ENCODE data around the gene SIN3B.

The SIN3B gene

GRCh38 chr19:16831531-16831930 lies 2.3 kb downstream of the SIN3B start:
- H3K9ac ChIP-seq, result no peak overlapping the region; a peak in 1 of 22 replicates
- no peak overlapping the region for H3K27ac ChIP-seq
- peaks cover 1 to 48% (median 12%) of the 10 kb centered on the region in 11 experiments; a peak in 14 of 22 replicates for H4K20me1 ChIP-seq
- peaks cover 0 to 5% (median 0%) of the 10 kb centered on the region in 11 experiments; a peak in 2 of 22 replicates for H3K9me3 ChIP-seq (replicated peaks in 1 of 11)
- H3K27me3 ChIP-seq, result no peaks in the 10 kb centered on the region
- peaks cover 56 to 68% (median 62%) of the 10 kb centered on the region in 10 experiments for H3K4me1 ChIP-seq
- H3K4me3 ChIP-seq, result no peak overlapping the region
- 0 out of 22 replicates have a peak overlapping the region, but pooled peaks of 3 of the 11 experiments have one; percentile 93 to 98 (median 98) for H3K4me2 ChIP-seq
- peaks cover 31 to 60% (median 55%) of the 10 kb centered on the region in 11 experiments for H3K36me3 ChIP-seq
- TF ChIP-seq Cebpa-rat (IDR thresholded peaks at IDR 0.05), result no peak

DNA sequence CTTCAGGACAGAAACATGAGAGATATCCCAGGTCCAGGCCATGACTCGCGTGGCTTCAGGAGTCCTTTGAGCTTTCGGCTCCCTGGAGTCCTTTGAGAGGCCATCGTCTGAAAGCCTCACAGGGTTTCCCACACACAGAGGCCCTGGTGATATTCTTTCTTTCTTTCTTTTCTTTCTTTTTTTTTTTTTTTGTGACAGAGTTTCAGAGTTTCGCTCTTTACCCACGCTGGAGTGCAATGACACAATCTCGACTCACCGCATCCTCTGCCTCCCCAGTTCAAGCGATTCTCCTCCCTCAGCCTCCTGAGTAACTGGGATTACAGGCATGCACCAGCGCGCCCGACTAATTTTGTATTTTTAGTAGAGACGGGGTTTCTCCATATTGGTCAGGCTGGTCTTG lies 5.5 kb downstream of the SIN3B start:
- Histone ChIP-seq H3K4me1 (peaks cover 62 to 80% (median 69%) of the 10 kb centered on the region in 10 experiments), H3K4me2 (peak overlapping the region; percentile 50 to 87 (median 63)), H3K27me3 (no peaks in the 10 kb centered on the region), H3K9me3 (replicated peaks in 1 of 11) (no peaks in the 10 kb centered on the region), H3K27ac (peak overlapping the region in 10 of 11 experiments; percentile 14 to 82 (median 72); a peak in 18 of 22 replicates), H3K4me3 (peak overlapping the region in 1 of 10 experiments; percentile 23; a peak in 1 of 20 replicates), H3K9ac (peak overlapping the region in 10 of 11 experiments; percentile 13 to 70 (median 47); a peak in 16 of 22 replicates), H3K36me3 (peaks cover 57 to 93% (median 88%) of the 10 kb centered on the region in 11 experiments), H4K20me1 (peaks cover 10 to 77% (median 29%) of the 10 kb centered on the region in 11 experiments; a peak in 15 of 22 replicates)
- no peak for TF ChIP-seq Cebpa-rat (IDR thresholded peaks at IDR 0.05)

DNA sequence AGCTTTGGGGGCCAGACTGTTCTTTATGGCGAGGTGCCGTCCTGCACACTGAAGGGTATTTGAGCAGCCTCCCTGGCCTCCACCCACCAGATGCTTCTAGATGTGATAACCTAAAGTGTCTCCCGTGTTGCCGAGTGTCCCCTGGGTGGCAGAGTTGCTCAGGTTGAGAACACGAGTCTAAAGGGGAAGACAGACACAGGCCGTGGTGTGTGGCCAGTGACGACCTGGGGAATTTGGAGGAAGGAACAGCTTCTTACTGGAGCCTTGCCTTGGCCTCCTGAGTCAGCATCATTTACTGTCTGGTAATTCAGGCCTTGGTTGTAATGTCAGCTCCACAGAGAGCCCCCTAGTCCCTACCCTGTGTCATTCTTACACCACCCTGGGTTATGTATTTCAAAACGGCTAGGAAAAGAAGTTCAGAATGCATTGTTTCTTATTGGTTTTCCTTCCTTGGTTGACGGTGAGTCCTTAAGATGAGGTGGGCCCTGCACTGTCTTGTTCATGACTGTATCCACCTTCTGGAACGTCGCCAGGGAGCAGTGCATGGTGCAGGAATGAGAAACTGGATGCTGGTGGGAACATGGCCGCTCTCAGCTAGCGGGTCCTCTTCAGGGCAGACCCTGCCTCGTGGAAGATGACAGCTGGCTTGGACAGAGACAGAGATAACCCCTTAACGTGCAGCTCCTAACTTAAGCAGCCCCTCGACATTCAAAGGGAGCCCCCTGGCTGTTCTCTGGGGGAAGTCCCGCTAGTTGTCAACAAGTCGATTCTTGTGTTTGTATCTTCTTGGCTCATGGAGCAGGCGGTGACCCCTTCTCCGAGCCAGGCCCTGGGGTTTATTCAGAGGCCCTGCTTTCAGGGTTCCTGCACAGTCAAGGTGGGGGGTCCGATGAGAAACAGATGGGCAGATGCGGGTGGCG lies 7.2 kb downstream of the SIN3B start:
- H3K9me3 ChIP-seq (replicated peaks in 1 of 11), result no peaks in the 10 kb centered on the region
- peaks cover 70 to 100% (median 96%) of the 10 kb centered on the region in 11 experiments for H3K36me3 ChIP-seq
- peak overlapping the region in 9 of 11 experiments; percentile 49 to 82 (median 59); a peak in 18 of 22 replicates for H3K27ac ChIP-seq
- no peak for TF ChIP-seq Cebpa-rat (IDR thresholded peaks at IDR 0.05)
- no peaks in the 10 kb centered on the region for H3K27me3 ChIP-seq
- H3K4me3 ChIP-seq, result no peak overlapping the region
- H3K4me2 ChIP-seq, result peak overlapping the region; percentile 34 to 87 (median 61)
- H3K4me1 ChIP-seq, result peaks cover 48 to 64% (median 55%) of the 10 kb centered on the region in 10 experiments
- peak overlapping the region in 9 of 11 experiments; percentile 9 to 64 (median 47); a peak in 13 of 22 replicates for H3K9ac ChIP-seq
- H4K20me1 ChIP-seq, result peaks cover 13 to 74% (median 38%) of the 10 kb centered on the region in 11 experiments; a peak in 17 of 22 replicates

- Histone ChIP-seq H3K9me3 (replicated peaks in 1 of 11) (no peaks in the 10 kb centered on the region), H3K27me3 (no peaks in the 10 kb centered on the region), H3K4me3 (no peak overlapping the region), H3K9ac (peak overlapping the region in 8 of 11 experiments; percentile 7 to 64 (median 24); a peak in 9 of 22 replicates), H3K27ac (peak overlapping the region in 9 of 11 experiments; percentile 49 to 82 (median 59); a peak in 17 of 22 replicates), H3K36me3 (peaks cover 70 to 100% (median 96%) of the 10 kb centered on the region in 11 experiments), H3K4me2 (peak overlapping the region in 7 of 11 experiments; percentile 55 to 87 (median 75); a peak in 9 of 22 replicates), H4K20me1 (peaks cover 13 to 78% (median 38%) of the 10 kb centered on the region in 11 experiments; a peak in 17 of 22 replicates), H3K4me1 (peaks cover 47 to 62% (median 55%) of the 10 kb centered on the region in 10 experiments)
- no peak for TF ChIP-seq Cebpa-rat (IDR thresholded peaks at IDR 0.05)
These were observed 7.8 kb downstream of the SIN3B start for GRCh38 chr19:16837035-16837362.

- no peak overlapping the region for H3K27ac ChIP-seq
- H3K4me2 ChIP-seq, result no peak overlapping the region
- H3K9me3 ChIP-seq (replicated peaks in 1 of 11), result no peaks in the 10 kb centered on the region
- peaks cover 23 to 95% (median 73%) of the 10 kb centered on the region in 11 experiments; a peak in 19 of 22 replicates for H4K20me1 ChIP-seq
- no peak for TF ChIP-seq Cebpa-rat (IDR thresholded peaks at IDR 0.05)
- H3K36me3 ChIP-seq, result peaks cover 94 to 100% (median 100%) of the 10 kb centered on the region in 11 experiments
- no peak overlapping the region for H3K9ac ChIP-seq
- H3K4me3 ChIP-seq, result no peak overlapping the region
- peaks cover 6 to 25% (median 15%) of the 10 kb centered on the region in 10 experiments for H3K4me1 ChIP-seq
- H3K27me3 ChIP-seq, result no peaks in the 10 kb centered on the region
These were observed 12.3 kb downstream of the SIN3B start for GRCh38 chr19:16841391-16841926.

- H3K9ac ChIP-seq, result peak overlapping the region in 2 of 11 experiments; percentile 4 to 27; a peak in 1 of 22 replicates
- no peak overlapping the region for H3K27ac ChIP-seq
- H3K4me1 ChIP-seq, result peaks cover 0 to 22% (median 10%) of the 10 kb centered on the region in 10 experiments; a peak in 12 of 20 replicates
- H3K4me2 ChIP-seq, result peak overlapping the region in 3 of 11 experiments; percentile 26 to 79 (median 69); a peak in 5 of 22 replicates
- H3K27me3 ChIP-seq, result no peaks in the 10 kb centered on the region
- H3K9me3 ChIP-seq (replicated peaks in 1 of 11), result no peaks in the 10 kb centered on the region
- H3K4me3 ChIP-seq, result no peak overlapping the region
- peaks cover 96 to 100% (median 100%) of the 10 kb centered on the region in 11 experiments for H3K36me3 ChIP-seq
- TF ChIP-seq Cebpa-rat (IDR thresholded peaks at IDR 0.05), result no peak
- peaks cover 7 to 88% (median 64%) of the 10 kb centered on the region in 11 experiments; a peak in 19 of 22 replicates for H4K20me1 ChIP-seq
These were observed 17.7 kb downstream of the SIN3B start for GRCh38 chr19:16846901-16847300.

DNA sequence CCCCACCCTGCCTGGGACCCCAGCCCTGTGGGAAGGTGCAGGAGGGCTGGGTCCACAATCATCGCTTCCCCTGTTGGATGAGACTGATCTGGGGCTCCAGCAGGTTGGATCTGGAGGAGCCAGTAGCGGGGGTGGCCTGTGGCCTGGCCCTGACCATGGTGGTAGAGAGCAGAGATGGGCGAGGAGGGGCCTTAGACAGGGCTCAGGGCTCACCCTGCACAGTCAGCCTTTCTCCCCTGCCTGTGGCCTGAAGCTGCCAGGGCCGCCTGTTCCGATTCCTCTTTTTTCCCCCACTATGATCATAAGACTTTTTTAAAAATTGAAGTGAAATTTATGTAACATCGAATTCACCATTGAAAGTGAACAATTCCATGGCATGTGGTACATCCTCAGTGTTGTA lies 18.2 kb downstream of the SIN3B start:
- H3K27ac ChIP-seq, result no peak overlapping the region
- peak overlapping the region in 2 of 11 experiments; percentile 4 to 27; a peak in 1 of 22 replicates for H3K9ac ChIP-seq
- H3K4me3 ChIP-seq, result no peak overlapping the region
- H3K4me1 ChIP-seq, result peaks cover 0 to 22% (median 10%) of the 10 kb centered on the region in 10 experiments; a peak in 12 of 20 replicates
- H3K4me2 ChIP-seq, result peak overlapping the region in 3 of 11 experiments; percentile 26 to 79 (median 69); a peak in 5 of 22 replicates
- H3K9me3 ChIP-seq (replicated peaks in 1 of 11), result no peaks in the 10 kb centered on the region
- no peak for TF ChIP-seq Cebpa-rat (IDR thresholded peaks at IDR 0.05)
- H3K36me3 ChIP-seq, result peaks cover 96 to 100% (median 100%) of the 10 kb centered on the region in 11 experiments
- peaks cover 7 to 89% (median 63%) of the 10 kb centered on the region in 11 experiments; a peak in 19 of 22 replicates for H4K20me1 ChIP-seq
- no peaks in the 10 kb centered on the region for H3K27me3 ChIP-seq

DNA sequence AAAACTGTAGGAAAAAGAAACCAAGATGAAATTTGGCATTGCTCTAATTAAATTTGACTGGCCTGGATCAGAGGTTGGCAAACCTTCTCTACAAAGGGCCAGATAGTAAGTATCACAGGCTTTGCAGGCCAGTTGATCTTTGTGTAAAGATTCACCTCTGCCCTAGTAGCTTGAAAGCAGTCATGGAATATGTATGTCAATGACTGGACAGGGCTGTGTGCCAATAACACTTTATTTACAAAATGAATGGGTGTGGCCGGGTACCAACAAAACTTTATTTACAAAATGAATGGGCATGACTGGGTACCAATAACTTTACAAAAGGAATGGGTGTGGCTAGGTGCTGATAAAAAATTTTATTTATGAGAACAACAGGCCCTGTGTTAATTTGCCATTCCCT lies 20.0 kb downstream of the SIN3B start:
- Histone ChIP-seq H3K4me1 (peaks cover 0 to 22% (median 9%) of the 10 kb centered on the region in 10 experiments; a peak in 12 of 20 replicates), H3K9ac (no peak overlapping the region), H3K4me3 (no peak overlapping the region), H3K27ac (no peak overlapping the region), H3K9me3 (replicated peaks in 1 of 11) (no peaks in the 10 kb centered on the region), H3K27me3 (no peaks in the 10 kb centered on the region), H4K20me1 (peaks cover 6 to 89% (median 59%) of the 10 kb centered on the region in 11 experiments; a peak in 20 of 22 replicates), H3K4me2 (no peak overlapping the region), H3K36me3 (peaks cover 96 to 100% (median 100%) of the 10 kb centered on the region in 11 experiments)
- no peak for TF ChIP-seq Cebpa-rat (IDR thresholded peaks at IDR 0.05)

Measured in BLaER1 treated with 17β-estradiol and CSF1 and Interleukin-3, amounts not matched to agents 10 nM and 100 nM (cell line).